MM.1S (cell line): Measurements from ENCODE around the gene STYXL1.

ENCODE experiments used
- DNase-seq: peaks from one replicate; pipeline ENCODE4 v3.0.0-alpha.2; 2015
- H2AFZ ChIP-seq: fragments of 300-600 bp; sonication (generic); 2 replicates; pipeline ENCODE4 v1.6.0; 2016; ENCODE audit warnings: antibody characterized with exemption, low read length
- H3F3A ChIP-seq: fragments of 300-600 bp; sonication (generic); 2 replicates; pipeline ENCODE4 v1.6.1; 2016; ENCODE audit warnings: mild to moderate bottlenecking, antibody characterized with exemption, low read length, moderate library complexity, mixed read lengths; ENCODE audit not compliant: insufficient read depth
- H3K27ac ChIP-seq: fragments of 300-600 bp; sonication (generic); 2 replicates; pipeline ENCODE4 v1.5.1; 2016; ENCODE audit warnings: mild to moderate bottlenecking, low read length
- H3K27me3 ChIP-seq: fragments of 300-600 bp; sonication (generic); replicated peaks from 2 replicates; pipeline ENCODE4 v1.6.0; 2016; ENCODE audit warnings: low read length; ENCODE audit not compliant: insufficient read depth
- H3K36me3 ChIP-seq: fragments of 300-600 bp; sonication (generic); replicated peaks from 2 replicates; pipeline ENCODE4 v1.6.1; 2016; ENCODE audit warnings: mild to moderate bottlenecking, low read length, mixed read lengths; ENCODE audit not compliant: insufficient read depth
- H3K4me1 ChIP-seq: fragments of 300-600 bp; sonication (generic); 2 replicates; pipeline ENCODE4 v1.6.1; 2016; ENCODE audit warnings: low read length, mixed read lengths
- H3K4me2 ChIP-seq: fragments of 300-600 bp; sonication (generic); 2 replicates; pipeline ENCODE4 v1.6.0; 2016; ENCODE audit warnings: low read depth, low read length
- H3K4me3 ChIP-seq: fragments of 300-600 bp; sonication (generic); 2 replicates; pipeline ENCODE4 v1.5.1; 2016; ENCODE audit warnings: low read length, mixed read lengths
- H3K79me2 ChIP-seq: fragments of 300-600 bp; sonication (generic); 2 replicates; pipeline ENCODE4 v1.6.1; 2016; ENCODE audit warnings: mixed run types, low read length, mixed read lengths
- H3K9ac ChIP-seq: fragments of 300-600 bp; sonication (generic); 2 replicates; pipeline ENCODE4 v1.6.1; 2016; ENCODE audit warnings: low read length, mixed read lengths
- H3K9me2 ChIP-seq: fragments of 300-600 bp; sonication (generic); replicated peaks from 2 replicates; pipeline ENCODE4 v1.6.1; 2016; ENCODE audit warnings: mild to moderate bottlenecking, low read length, mixed read lengths; ENCODE audit not compliant: insufficient read depth
- H3K9me3 ChIP-seq: fragments of 300-600 bp; sonication (generic); replicated peaks from 2 replicates; pipeline ENCODE4 v1.6.1; 2016; ENCODE audit warnings: mild to moderate bottlenecking, low read length, mixed read lengths; ENCODE audit not compliant: insufficient read depth
- H4K20me1 ChIP-seq: fragments of 300-600 bp; sonication (generic); 2 replicates; pipeline ENCODE4 v1.6.1; 2016; ENCODE audit warnings: mild to moderate bottlenecking, low read length, moderate library complexity, mixed read lengths; ENCODE audit not compliant: insufficient read depth
- EZH2 ChIP-seq: fragments of 300-600 bp; sonication (generic); optimal IDR thresholded peaks from 2 replicates; pipeline ENCODE3; 2017; ENCODE audit warnings: low read depth, mild to moderate bottlenecking, antibody characterized with exemption, low read length, mixed read lengths
- EZH2phosphoT487 ChIP-seq: fragments of 300-600 bp; sonication (generic); IDR thresholded peaks from 2 replicates; pipeline ENCODE4 v1.6.1; 2018; ENCODE audit warnings: antibody characterized with exemption, low read length
- TF ChIP-seq, protein P1 (sequence below): fragments of 300-600 bp; sonication (generic); IDR thresholded peaks from 2 replicates; pipeline ENCODE4 v1.5.1; 2016; ENCODE audit warnings: antibody characterized with exemption, low read length, mixed read lengths

STYXL1 gene

GRCh38 chr7:75967487-75967997, 80.3 kb downstream of the STYXL1 start:
- Histone ChIP-seq H3K4me1 (no peaks in the 10 kb centered on the region), H4K20me1 (no peaks in the 10 kb centered on the region), H3K9me2 (no peaks in the 10 kb centered on the region), H3K9ac (no peak overlapping the region), H3K4me3 (no peak overlapping the region), H3K27ac (no peak overlapping the region), H3K27me3 (no peaks in the 10 kb centered on the region), H3K4me2 (no peak overlapping the region), H3K9me3 (no peaks in the 10 kb centered on the region), H2AFZ (no peak overlapping the region), H3K79me2 (no peaks in the 10 kb centered on the region), H3K36me3 (no peaks in the 10 kb centered on the region), H3F3A (no peaks in the 10 kb centered on the region)
- DNase-seq = no peak
- TF ChIP-seq EZH2 (no peak), EZH2phosphoT487 (no peak)
- TF ChIP-seq, protein P1, sequence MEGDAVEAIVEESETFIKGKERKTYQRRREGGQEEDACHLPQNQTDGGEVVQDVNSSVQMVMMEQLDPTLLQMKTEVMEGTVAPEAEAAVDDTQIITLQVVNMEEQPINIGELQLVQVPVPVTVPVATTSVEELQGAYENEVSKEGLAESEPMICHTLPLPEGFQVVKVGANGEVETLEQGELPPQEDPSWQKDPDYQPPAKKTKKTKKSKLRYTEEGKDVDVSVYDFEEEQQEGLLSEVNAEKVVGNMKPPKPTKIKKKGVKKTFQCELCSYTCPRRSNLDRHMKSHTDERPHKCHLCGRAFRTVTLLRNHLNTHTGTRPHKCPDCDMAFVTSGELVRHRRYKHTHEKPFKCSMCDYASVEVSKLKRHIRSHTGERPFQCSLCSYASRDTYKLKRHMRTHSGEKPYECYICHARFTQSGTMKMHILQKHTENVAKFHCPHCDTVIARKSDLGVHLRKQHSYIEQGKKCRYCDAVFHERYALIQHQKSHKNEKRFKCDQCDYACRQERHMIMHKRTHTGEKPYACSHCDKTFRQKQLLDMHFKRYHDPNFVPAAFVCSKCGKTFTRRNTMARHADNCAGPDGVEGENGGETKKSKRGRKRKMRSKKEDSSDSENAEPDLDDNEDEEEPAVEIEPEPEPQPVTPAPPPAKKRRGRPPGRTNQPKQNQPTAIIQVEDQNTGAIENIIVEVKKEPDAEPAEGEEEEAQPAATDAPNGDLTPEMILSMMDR = no peak

DNA sequence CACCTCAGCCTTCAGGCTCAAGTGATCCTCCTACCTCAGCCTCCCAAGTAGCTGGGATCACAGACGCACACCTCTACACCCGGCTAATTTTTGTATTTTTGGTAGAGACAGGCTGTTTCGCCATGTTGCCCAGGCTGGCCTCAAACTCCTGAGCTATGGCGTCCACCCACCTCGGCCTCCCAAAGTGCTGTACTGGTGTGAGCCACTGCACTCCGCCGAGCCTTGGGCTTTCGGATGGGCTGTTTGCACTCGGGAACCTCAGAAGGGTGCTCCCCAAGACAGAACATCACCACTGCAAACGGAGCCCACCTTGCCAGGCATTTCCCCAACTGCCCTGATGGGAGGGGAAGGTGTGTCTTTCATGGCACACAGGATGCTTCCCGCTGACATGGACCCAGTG, 80.7 kb downstream of the STYXL1 start:
- no peak overlapping the region for H3K9ac ChIP-seq
- no peaks in the 10 kb centered on the region for H3K79me2 ChIP-seq
- no peak overlapping the region for H3K27ac ChIP-seq
- no peaks in the 10 kb centered on the region for H3F3A ChIP-seq
- H3K4me2 ChIP-seq = no peak overlapping the region
- no peaks in the 10 kb centered on the region for H3K27me3 ChIP-seq
- no peaks in the 10 kb centered on the region for H3K9me3 ChIP-seq
- TF ChIP-seq, protein P1 = no peak
- TF ChIP-seq EZH2phosphoT487 (no peak), EZH2 (no peak)
- no peak overlapping the region for H2AFZ ChIP-seq
- no peaks in the 10 kb centered on the region for H4K20me1 ChIP-seq
- H3K36me3 ChIP-seq = no peaks in the 10 kb centered on the region
- no peaks in the 10 kb centered on the region for H3K9me2 ChIP-seq
- no peaks in the 10 kb centered on the region for H3K4me1 ChIP-seq
- no peak overlapping the region for H3K4me3 ChIP-seq
- no peak for DNase-seq

DNA sequence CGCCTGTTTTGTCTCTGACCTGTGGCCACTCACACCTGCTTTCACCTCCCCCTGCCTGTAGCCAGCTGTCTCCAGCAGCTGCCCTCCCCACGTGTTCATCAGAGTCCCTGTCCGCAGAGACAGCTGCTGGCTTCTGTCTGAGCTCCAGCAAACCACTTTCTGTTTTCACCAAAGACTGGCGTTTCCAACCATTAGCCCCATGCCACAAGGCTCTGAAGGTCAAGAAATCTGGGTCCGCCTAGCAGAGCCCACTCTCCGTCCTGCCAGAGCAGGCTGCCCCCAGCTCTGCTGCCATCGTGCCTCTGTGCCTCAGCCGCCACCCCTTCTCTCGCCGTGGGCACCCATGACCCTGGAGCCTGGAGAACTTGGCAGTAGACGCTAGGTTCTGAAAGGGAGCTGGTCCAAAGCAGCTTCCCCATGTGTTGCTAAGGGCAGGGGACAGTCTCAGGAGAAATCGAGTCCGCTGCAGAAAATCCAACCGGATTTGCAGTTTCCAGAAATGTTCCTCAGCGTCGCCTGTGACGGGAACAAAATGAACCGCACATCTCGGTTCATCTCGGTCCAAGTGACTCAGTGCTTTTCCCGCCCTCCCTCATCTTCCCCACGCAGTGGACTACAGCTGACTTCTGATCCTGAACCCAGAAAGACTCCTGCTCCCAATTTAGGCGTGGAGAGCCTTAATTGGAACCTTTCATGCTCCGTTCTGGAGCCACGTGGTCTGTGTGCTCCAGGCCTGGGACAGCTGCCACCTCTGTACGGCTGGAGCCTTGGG, 81.4 kb downstream of the STYXL1 start:
- TF ChIP-seq, protein P1 = no peak
- no peak for TF ChIP-seq EZH2phosphoT487
- no peak for TF ChIP-seq EZH2
- H3K9me2 ChIP-seq = no peaks in the 10 kb centered on the region
- H3K27me3 ChIP-seq = no peaks in the 10 kb centered on the region
- H3K9ac ChIP-seq = no peak overlapping the region
- H2AFZ ChIP-seq = no peak overlapping the region
- H3F3A ChIP-seq = no peaks in the 10 kb centered on the region
- DNase-seq = peak; percentile 34
- H3K4me3 ChIP-seq = no peak overlapping the region
- peak overlapping the region; percentile 9; the same call in 1 of the 2 replicates for H3K4me2 ChIP-seq
- no peak overlapping the region for H3K27ac ChIP-seq
- no peaks in the 10 kb centered on the region for H3K36me3 ChIP-seq
- H3K79me2 ChIP-seq = no peaks in the 10 kb centered on the region
- no peaks in the 10 kb centered on the region for H4K20me1 ChIP-seq
- no peaks in the 10 kb centered on the region for H3K9me3 ChIP-seq
- no peaks in the 10 kb centered on the region for H3K4me1 ChIP-seq
